Prostate gland (tissue), 2 donors: ENCODE measurements around the gene OTOL1. TPM values are rescaled to one million over a fixed set of nuclear protein-coding genes. Genes with fewer than 3 reads are reported as not detected.

Experiments used
- DNase-seq: peaks from one replicate; pipeline ENCODE4 v3.0.0-alpha.2; 2019; ENCODE audit warnings: low spot score
- H3K27ac ChIP-seq, 2 donors: fragments of 200-600 bp; sonication (generic); 2 replicates each; pipeline ENCODE4 v1.5.1; 2017 to 2019
- H3K27me3 ChIP-seq: fragments of 200-600 bp; sonication (generic); replicated peaks from 2 replicates; pipeline ENCODE4 v1.5.1; 2019; ENCODE audit not compliant: insufficient read depth
- H3K36me3 ChIP-seq, 2 donors: fragments of 200-600 bp; sonication (generic); 1 replicate in 1 of 2; 2 replicates in 1 of 2; pipeline versions ENCODE4 v1.5.1 to v1.8.1; 2017 to 2019
- H3K4me1 ChIP-seq: fragments of 200-600 bp; sonication (generic); replicated peaks from 2 replicates; pipeline ENCODE4 v1.5.1; 2019
- H3K4me3 ChIP-seq, 2 donors: fragments of 200-600 bp; sonication (generic); 2 replicates each; pipeline ENCODE4 v1.5.1; 2017 to 2019
- H3K9me3 ChIP-seq: fragments of 200-600 bp; sonication (generic); 2 replicates; pipeline ENCODE4 v1.5.1; 2017
- POLR2A ChIP-seq: fragments of 450-650 bp; IDR thresholded peaks from one replicate; pipeline ENCODE4 v1.6.1; 2016; ENCODE audit warnings: antibody characterized with exemption, mild to moderate bottlenecking
- POLR2AphosphoS5 ChIP-seq: sonication (generic); formaldehyde crosslinking; IDR thresholded peaks from one replicate; pipeline ENCODE4 v1.6.1; 2017; ENCODE audit warnings: antibody characterized with exemption
- WGBS: methylation state at CpG from one replicate; pipeline ENCODE4 v1.1.5; 2018; 5-methylcytosine and 5-hydroxymethylcytosine counted together
- intact Hi-C: fragments of 100-400 bp; cut with DNase I; formaldehyde crosslinking; loops from one replicate; pipeline ENCODE4 v1.14.2; 2022
- total RNA-seq, 2 donors: library from RNA; depleted of rRNA; stranded (reverse); fragments of >200 nt; gene quantifications; one replicate each; pipeline ENCODE4 v1.1.0, GENCODE V29; 2016
- TF ChIP-seq, protein P1 (sequence below), 4 experiments: fragments of 200-600 bp in 2 of 4; fragments of 450-650 bp in 2 of 4; sonication (generic) in 2 of 4; IDR thresholded peaks; 1 replicate in 3 of 4; 2 replicates in 1 of 4; pipeline ENCODE4 v1.5.1; 2016 to 2019; ENCODE audit warnings: antibody characterized with exemption in 4 of 4, mild to moderate bottlenecking in 2 of 4, moderate library complexity in 2 of 4

Gene OTOL1
- not detected for total RNA-seq

DNA sequence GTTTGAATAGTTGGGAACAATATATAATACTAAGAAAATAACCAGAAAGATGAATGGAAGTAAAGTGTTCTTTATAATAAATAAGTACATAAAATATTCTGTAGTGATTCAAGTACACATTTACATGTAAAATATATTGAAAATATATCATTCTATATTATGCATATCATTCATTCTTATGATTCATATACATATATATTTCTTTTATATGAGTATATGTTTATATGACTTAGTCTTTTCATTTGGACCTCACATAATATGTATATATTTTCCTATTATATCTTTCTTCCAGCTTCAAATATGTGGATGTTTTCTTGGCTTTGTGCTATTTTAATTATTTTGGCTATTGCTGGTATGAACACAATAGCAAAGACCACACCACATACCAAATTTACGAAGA is at the start of gene OTOL1:
OTOL1 (plus strand) TSS at position 301 of the 400 bp plus-strand sequence; CDS start at position 301, 0 bp downstream.
- H3K27ac ChIP-seq: no peak within 1 kb of the TSS
- no peaks in the 10 kb centered on the region for H3K36me3 ChIP-seq
- 76% methylated on average over 1 of the region's 1 CpG for WGBS
- intact Hi-C loops: no loop called here
- no peaks in the 10 kb centered on the region for H3K4me1 ChIP-seq
- TF ChIP-seq, protein P1, sequence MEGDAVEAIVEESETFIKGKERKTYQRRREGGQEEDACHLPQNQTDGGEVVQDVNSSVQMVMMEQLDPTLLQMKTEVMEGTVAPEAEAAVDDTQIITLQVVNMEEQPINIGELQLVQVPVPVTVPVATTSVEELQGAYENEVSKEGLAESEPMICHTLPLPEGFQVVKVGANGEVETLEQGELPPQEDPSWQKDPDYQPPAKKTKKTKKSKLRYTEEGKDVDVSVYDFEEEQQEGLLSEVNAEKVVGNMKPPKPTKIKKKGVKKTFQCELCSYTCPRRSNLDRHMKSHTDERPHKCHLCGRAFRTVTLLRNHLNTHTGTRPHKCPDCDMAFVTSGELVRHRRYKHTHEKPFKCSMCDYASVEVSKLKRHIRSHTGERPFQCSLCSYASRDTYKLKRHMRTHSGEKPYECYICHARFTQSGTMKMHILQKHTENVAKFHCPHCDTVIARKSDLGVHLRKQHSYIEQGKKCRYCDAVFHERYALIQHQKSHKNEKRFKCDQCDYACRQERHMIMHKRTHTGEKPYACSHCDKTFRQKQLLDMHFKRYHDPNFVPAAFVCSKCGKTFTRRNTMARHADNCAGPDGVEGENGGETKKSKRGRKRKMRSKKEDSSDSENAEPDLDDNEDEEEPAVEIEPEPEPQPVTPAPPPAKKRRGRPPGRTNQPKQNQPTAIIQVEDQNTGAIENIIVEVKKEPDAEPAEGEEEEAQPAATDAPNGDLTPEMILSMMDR (IDR thresholded peaks at IDR 0.05): no peak
- no peak for TF ChIP-seq POLR2A
- no peak for TF ChIP-seq POLR2AphosphoS5
- no peaks in the 10 kb centered on the region for H3K27me3 ChIP-seq
- H3K9me3 ChIP-seq: no peaks in the 10 kb centered on the region
- H3K4me3 ChIP-seq: no peak within 1 kb of the TSS
- DNase-seq: no peak

DNA sequence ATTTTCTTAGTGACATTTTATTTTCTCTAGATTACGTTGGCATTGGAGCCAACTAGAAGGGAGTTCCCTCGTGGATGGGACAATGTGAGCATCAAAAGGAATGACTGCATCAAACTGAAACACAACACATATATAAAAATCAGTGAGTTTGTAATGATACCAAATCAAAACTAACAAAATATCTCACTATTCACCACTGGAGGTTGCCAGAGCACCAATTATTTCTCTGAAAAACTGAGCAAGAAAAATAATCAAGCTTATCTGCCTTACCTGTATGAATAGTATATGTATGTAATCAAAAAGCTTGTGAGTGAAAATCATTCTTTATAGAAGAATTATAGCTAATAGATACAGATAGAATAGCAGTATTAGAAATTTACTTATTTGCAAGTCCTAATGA is 46.8 kb upstream of the OTOL1 start:
- WGBS: 67% methylated on average over 2 of the region's 2 CpGs
- DNase-seq: no peak
- Histone ChIP-seq H3K9me3 (no peaks in the 10 kb centered on the region), H3K36me3 (no peaks in the 10 kb centered on the region), H3K4me1 (no peaks in the 10 kb centered on the region), H3K27ac (no peak overlapping the region), H3K4me3 (no peak overlapping the region), H3K27me3 (no peaks in the 10 kb centered on the region)
- TF ChIP-seq, protein P1 (IDR thresholded peaks at IDR 0.05): no peak
- TF ChIP-seq POLR2A (no peak), POLR2AphosphoS5 (no peak)
- intact Hi-C loops: no loop called here

DNA sequence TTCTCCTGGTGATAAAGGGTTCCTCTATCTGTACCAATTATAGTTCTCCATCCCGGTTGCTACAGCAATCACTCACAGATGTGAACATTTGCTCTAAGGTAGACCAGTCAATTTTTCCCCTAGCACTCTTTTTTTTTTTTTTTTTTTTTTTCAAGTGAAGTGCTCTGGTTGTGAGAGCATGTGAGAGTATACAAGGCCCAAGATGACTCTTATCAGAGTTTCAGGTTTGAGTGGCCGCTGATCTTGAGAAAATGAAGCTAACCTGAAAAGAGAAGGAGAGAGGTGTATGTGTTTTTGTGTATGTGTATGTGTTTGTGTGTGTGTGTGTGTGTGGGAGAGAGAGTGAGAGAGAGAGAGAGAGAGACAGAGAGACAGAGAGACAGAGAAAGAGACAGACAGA is 44.4 kb upstream of the OTOL1 start:
- Histone ChIP-seq H3K27me3 (no peaks in the 10 kb centered on the region), H3K9me3 (no peaks in the 10 kb centered on the region), H3K36me3 (no peaks in the 10 kb centered on the region), H3K4me1 (no peaks in the 10 kb centered on the region), H3K4me3 (no peak overlapping the region), H3K27ac (no peak overlapping the region)
- DNase-seq: no peak
- 87% methylated on average over 2 of the region's 2 CpGs for WGBS
- no peak for TF ChIP-seq POLR2A
- TF ChIP-seq, protein P1 (IDR thresholded peaks at IDR 0.05): no peak
- intact Hi-C loops: no loop called here

- H3K27me3 ChIP-seq: no peaks in the 10 kb centered on the region
- H3K4me1 ChIP-seq: no peaks in the 10 kb centered on the region
- H3K9me3 ChIP-seq: no peaks in the 10 kb centered on the region
- intact Hi-C loops: no loop called here
- TF ChIP-seq POLR2AphosphoS5 (no peak), POLR2A (no peak)
- TF ChIP-seq, protein P1 (IDR thresholded peaks at IDR 0.05): no peak
- WGBS: 19% methylated on average over 2 of the region's 2 CpGs
- no peaks in the 10 kb centered on the region for H3K36me3 ChIP-seq
- H3K4me3 ChIP-seq: no peak overlapping the region
- no peak overlapping the region for H3K27ac ChIP-seq
- no peak for DNase-seq
These were observed 42.0 kb upstream of the OTOL1 start for GRCh38 chr3:161454615-161455014.

DNA sequence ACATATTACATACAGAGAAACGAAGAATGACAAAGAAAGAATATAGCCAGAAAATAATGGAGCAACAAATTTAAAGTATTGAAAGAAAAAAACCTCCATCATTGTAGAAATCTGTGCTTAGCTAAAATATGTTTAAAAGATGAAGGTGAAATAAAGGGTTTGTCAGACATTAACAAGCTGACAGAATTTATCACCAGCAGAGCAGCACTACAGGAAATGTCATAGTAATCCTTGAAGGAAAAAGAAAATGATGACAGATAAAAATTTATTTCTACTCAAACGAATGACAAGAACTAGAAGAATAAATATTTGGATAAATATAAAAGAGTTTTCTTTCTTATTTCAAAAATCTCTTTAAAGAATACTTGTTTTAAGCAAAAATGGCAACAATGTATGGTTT is 40.6 kb upstream of the OTOL1 start:
- TF ChIP-seq, protein P1 (IDR thresholded peaks at IDR 0.05): no peak
- TF ChIP-seq POLR2A (no peak), POLR2AphosphoS5 (no peak)
- Histone ChIP-seq H3K4me3 (no peak overlapping the region), H3K27ac (no peak overlapping the region), H3K9me3 (no peaks in the 10 kb centered on the region), H3K36me3 (no peaks in the 10 kb centered on the region), H3K4me1 (no peaks in the 10 kb centered on the region), H3K27me3 (no peaks in the 10 kb centered on the region)
- DNase-seq: no peak
- intact Hi-C loops: no loop called here
- WGBS: 64% methylated on average over 2 of the region's 2 CpGs
